Mesenteric fat pad (tissue), 1 donor: Measurements from ENCODE around the gene LARP4B. TPM values are rescaled to one million over a fixed set of nuclear protein-coding genes. Genes with fewer than 3 reads are reported as not detected.
"Not testable (repeated sequence)": the region's sequence is repeated elsewhere in the genome, so short reads cannot be mapped to it uniquely, and the experiment has no call there.

Source experiments
- DNase-seq: peaks from one replicate; pipeline ENCODE4 v3.0.0-alpha.2; 2020; ENCODE audit warnings: low spot score
- total RNA-seq: library from RNA; stranded (reverse); fragmentation: NEBNext Ultra II Directional; extraction: Animal tissue kit (Norgen Biotek cat#: 25700); gene quantifications from one replicate; pipeline ENCODE4 v1.2.1, GENCODE V29; 2021
- donor health status: DM: yes; HTN: yes; CAD: no.

Gene LARP4B
- total RNA-seq, 1 donor from 2014 or later: 74.7 TPM

DNA sequence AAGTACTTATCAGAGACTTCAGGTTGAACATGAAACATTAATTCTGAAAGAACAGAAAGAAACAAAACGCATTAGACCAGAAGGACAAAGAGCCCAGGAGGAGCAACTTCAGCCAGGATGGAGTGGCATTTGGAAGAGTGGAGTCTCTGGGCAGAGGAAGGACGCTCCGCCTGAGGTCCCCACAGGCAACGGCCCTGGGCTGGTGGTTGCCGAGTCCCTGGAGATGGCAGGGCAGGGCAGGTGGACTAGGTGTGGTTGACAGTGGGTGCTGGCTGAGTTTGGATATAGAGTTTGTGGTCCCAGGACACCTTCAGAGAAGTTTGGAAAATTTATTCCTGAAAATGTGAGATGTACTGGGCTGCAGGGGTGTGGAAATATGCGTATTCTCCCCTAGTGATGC lies 27.4 kb upstream of the LARP4B start:
- no peak for DNase-seq

- no peak for DNase-seq
These were observed 26.6 kb upstream of the LARP4B start for GRCh38 chr10:958106-958505.

- no peak for DNase-seq
These were observed 24.3 kb upstream of the LARP4B start for GRCh38 chr10:955820-956217.

DNA sequence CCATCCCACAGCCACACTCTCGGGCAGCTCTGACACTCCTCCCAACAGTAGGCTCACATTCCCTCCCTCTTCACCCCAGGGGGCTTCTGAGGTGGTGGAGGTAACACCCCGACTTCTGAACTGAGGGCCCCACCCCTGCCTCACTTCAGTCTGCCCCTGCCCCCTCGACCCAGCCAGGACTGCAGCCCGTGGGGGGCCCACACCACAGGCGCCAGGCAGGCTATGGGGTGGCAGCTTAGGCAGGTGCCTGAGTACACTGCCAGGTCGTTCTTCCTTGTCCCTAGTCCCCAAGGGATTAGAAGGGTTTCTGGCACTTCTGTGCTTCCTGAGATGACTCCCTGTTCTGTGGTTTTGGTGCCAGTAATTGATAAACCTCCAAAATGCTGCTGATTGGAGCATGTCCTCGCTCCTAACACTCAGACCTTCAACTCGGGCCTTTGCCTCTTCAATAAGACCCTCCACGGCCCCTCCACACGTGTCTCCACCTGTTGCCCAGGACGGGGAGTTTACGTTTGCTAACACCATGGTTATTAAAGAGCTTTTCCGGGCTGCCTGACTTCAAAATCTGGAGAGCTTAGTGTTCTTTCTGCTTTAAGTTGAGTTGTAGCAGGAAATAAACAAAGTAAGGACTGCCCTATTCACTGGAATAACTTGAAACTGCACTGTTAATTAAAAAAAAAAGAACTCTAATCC lies 23.8 kb upstream of the LARP4B start:
- no peak for DNase-seq

GRCh38 chr10:954396-954795 lies 22.9 kb upstream of the LARP4B start:
- DNase-seq: no peak

DNA sequence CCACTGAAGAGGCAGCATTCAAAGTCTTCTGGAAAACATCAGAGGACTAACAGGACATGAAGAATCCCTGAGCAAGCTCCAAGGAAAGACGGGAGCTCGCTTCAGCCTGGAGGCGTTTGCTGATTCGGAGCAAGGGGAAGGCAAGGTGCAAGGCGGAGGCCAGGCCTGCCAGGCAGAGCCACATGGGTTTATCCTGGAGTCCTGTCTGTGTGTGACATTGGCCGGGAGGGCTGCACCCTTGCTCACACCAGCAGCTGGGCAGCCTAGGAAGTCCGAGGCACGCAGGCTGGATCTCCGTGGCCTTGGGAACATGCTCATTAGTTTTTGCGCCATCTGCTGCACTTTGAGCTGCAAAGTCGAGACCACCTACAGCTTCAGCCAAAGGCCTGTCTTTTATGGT lies 22.3 kb upstream of the LARP4B start:
- no peak for DNase-seq

GRCh38 chr10:949446-949845 lies 17.9 kb upstream of the LARP4B start:
- no peak for DNase-seq

- DNase-seq: no peak
These were observed 16.8 kb upstream of the LARP4B start for GRCh38 chr10:948347-948746.

- DNase-seq: no peak
These were observed 16.4 kb upstream of the LARP4B start for GRCh38 chr10:947881-948280.

GRCh38 chr10:947051-947450 lies 15.5 kb upstream of the LARP4B start:
- no peak for DNase-seq

GRCh38 chr10:945778-946177 lies 14.3 kb upstream of the LARP4B start:
- DNase-seq: no peak

DNA sequence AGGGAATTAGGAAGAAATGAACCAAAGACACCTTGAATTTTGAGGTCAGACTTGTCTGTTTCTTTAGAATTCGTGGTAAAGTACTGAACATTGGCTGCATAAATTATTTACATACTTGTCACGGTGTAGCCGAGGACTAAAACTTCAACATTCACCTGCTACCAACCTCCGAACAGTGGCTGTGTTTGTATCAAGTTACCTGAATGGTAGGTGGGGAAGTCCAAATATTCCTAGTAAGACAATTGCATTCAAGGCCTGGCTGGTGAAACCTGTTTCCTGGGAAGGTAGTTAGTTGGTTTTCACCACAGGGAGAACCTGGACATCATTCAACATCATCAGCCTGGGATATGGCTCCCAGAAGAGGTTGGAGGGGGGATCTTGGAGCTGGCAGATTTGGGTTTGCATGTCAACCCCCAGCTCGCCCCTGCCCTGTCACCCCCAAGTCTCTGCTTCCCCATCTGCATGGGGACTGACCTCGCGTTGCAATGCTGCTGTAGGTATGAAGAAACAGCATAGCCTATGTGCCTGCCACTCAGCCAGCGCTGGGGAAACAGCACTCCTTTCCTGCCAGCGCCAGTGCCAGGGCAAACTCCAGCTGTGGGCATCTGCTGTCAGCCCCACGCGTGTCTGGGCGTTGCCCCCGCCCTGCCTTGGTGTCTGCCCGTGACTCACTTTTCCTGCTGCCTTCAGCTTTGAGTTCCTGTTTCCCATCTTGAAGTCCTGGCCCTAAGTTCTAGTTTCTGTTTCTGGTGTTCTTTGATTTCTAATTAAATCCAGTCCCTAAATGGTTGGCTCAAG lies 12.7 kb upstream of the LARP4B start:
- no peak for DNase-seq

DNA sequence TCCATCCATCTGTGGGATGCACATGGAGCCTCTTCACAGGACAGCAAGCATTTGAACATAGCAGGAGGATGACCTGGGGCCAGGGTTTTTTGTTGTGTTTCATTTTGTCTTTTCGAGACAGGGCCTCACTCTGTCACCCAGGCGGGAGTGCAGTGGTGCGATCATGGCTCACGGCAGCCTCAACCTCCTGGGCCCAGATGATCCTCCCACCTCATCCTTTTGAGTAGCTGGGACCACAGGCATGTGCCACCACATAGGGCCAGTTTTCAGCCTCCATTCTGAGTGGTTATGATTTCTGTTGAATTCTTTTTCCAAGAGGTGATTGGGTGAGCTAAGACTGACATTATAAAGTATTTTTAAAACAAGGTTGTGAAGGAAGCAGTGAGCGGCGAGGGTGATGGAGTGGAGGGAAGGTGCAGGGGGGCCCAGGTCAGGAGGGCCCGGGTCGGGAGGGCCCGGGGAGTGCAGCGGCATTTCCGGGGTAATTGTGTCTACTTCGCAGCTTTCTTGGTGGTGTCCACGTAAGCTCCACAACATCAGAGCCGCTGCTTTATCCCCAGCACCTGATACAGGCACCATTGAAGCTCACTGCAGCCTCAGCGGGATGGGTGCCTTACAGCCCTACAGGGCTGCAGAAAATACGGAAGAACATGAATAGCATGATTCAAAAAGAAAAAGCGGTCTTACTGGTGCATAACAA lies 12.0 kb upstream of the LARP4B start:
- no peak for DNase-seq

- peak; percentile 69 for DNase-seq
These were observed 7.6 kb upstream of the LARP4B start for GRCh38 chr10:938941-939678.

DNA sequence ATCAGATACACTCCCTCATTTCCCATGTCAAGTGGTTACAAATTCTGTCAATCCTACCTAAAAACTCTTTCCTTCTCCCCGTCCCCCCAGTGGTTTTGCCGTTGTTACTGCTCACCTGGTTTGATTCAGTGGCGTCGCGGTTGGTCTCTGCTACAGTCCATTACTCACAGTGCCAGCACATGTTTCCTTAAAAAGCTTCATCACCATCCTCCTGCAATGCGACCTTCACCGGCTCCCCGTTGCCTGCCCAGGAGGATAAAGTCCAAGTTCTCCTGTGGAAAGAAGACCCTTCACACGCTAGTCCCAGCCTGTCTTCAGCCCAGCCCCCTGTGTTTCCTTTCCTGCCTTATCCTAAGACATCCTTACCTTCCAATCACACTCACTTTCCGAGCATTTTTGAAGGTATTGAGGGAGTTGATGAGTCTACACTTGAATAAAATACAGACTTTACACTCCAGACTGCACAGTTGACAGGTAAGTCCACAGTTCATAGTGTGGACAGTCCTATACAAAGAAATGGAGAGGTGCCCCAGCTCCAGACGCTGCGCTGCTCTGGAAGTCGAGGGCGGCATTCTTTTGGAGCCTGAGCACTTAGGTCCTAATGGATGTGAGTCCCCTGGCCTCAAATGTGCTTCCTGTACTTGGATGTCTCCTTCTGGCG lies 3.4 kb upstream of the LARP4B start:
- DNase-seq: no peak

- DNase-seq: not testable (repeated sequence)
These were observed 2.7 kb upstream of the LARP4B start for GRCh38 chr10:934165-934564.

GRCh38 chr10:932589-932988 lies 1.1 kb upstream of the LARP4B start:
- no peak for DNase-seq

DNA sequence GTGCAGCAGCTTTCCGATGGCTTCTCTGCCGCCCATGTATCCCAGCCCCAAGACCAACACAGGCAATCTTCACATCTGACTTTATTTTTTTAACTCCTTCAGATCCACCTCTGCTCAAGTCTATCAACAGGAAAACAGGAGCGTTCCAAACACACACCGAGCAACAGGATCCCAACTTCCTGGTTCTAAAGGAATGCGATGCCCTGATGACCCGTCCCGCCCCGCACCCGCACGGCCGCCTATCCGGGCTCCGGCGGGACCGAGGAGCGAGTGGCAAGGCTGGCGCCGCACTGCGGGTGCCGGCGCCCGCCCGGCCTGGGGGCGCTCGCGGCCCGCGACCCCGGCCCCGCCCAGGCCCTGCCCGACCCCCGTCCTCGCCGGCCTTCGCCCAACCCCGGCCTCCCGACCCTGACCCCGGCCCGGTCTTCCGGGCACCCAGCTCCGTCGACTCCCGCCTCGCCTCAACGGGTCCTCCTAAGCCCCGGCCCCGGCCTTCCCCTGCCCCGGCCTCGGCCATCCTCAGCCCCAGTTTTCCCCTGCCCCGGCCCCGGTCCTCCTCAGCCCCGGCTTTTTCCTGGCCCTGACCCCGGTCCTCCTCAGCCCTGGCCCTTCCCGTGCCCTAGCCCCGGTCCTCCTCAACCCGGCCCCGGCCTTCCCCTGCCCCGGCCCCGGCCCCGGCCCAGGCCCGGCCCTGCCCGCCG lies 730 bp downstream of the LARP4B start:
- no peak for DNase-seq

DNA sequence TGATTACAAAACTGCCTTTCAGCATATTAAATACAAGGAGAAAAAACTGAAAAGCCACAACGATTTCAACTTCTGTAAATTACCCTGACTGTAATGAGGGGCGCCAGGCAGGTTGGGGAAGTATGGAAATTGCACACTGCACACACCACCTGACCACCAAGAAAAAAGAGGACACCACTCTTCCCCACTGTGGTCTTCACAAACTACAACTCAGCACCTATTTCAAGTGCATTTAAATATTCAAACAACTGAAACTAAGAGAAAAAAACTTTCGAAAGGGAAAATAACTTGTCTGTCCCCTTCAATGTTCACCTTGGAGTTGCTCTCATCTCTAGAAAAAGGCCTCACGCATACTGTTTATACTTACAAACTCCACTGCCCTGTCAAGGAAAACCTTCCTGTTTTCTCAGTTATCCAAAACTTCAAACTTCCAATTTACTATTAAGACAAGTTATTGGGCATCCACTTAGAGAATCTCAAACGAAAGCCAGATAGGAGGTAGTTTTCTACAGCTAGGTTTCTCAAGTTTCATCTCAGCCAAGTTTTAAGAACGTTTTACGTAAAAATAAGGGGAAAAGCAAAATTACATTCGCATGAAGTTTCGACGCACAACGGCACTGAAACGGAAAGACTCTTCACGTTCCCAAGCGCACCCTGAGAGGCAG lies 1.4 kb downstream of the LARP4B start:
- DNase-seq: no peak

DNA sequence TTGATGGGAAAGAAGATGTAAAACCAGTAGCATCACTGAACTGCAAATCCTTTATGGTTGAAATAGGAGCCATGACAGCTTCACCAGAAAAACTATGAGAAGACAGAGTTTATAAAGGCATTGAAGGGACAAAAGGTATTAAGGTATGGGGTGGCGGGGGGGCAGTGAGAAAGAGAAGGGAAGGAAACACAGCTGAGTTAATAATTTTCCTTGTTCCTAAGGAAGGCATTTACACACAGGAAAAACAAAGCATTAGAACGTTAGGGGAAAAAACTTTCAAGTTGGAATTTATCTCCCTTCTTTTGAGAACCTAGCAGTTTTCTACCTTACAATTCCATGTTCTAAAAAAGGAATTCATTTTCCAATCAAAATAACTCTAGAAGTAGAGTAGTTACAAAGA lies 4.4 kb downstream of the LARP4B start:
- no peak for DNase-seq
